LNCaP clone FGC (cell line): ENCODE results near the gene HAVCR2.

Source experiments
- DNase-seq: peaks from one replicate; pipeline ENCODE4 v3.0.0-alpha.2; 2011; ENCODE audit warnings: low read depth
- H3K4me3 ChIP-seq: 2 replicates; pipeline ENCODE4 v1.5.1; 2011; ENCODE audit warnings: mild to moderate bottlenecking, low read depth, low read length, control low read depth
- CTCF ChIP-seq: IDR thresholded peaks from 2 replicates; pipeline ENCODE4 v1.5.1; 2012; ENCODE audit warnings: mild to moderate bottlenecking; ENCODE audit not compliant: control insufficient read depth, insufficient read depth; ENCODE audit errors: extremely low read depth

HAVCR2 gene

GRCh38 chr5:157108976-157109375 is at the start of gene HAVCR2:
TSS of gene HAVCR2 (minus strand) at chr5:157109044. CDS start at chr5:157108983, 61 bp downstream.
- no peak for DNase-seq
- no peak within 1 kb of the TSS for H3K4me3 ChIP-seq
- no peak for TF ChIP-seq CTCF

- TF ChIP-seq CTCF = no peak
- H3K4me3 ChIP-seq = no peak overlapping the region
Measured at GRCh38 chr5:157157293-157157891, 48.5 kb upstream of the HAVCR2 start.

DNA sequence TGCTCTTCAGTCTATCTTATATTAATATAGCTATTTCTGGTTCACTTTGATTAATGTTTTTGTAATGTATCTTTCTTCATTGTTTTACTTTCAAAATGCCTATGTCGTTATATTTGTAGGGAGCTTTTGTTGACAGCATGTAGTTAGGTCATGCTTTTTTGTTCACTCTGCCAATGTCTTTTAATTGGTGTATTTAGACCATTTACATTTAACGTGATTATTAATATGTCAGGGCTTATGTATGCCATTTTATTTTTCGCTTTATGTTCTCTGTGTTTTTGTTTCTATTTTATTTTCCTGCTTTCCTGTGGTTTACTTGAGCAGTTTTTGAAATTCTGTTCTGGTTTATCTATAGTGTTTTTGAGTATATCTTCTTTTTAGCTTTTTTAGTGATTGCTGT is 46.5 kb upstream of the HAVCR2 start:
- no peak overlapping the region for H3K4me3 ChIP-seq
- DNase-seq = no peak

More at GRCh38 chr5:157157293-157157891, 48.5 kb upstream of the HAVCR2 start:
- DNase-seq = no peak

GRCh38 chr5:157150995-157151394 is 42.2 kb upstream of the HAVCR2 start:
- no peak overlapping the region for H3K4me3 ChIP-seq
- TF ChIP-seq CTCF = no peak
- no peak for DNase-seq

More for the DNA sequence above, 46.5 kb upstream of the HAVCR2 start:
- no peak for TF ChIP-seq CTCF

DNA sequence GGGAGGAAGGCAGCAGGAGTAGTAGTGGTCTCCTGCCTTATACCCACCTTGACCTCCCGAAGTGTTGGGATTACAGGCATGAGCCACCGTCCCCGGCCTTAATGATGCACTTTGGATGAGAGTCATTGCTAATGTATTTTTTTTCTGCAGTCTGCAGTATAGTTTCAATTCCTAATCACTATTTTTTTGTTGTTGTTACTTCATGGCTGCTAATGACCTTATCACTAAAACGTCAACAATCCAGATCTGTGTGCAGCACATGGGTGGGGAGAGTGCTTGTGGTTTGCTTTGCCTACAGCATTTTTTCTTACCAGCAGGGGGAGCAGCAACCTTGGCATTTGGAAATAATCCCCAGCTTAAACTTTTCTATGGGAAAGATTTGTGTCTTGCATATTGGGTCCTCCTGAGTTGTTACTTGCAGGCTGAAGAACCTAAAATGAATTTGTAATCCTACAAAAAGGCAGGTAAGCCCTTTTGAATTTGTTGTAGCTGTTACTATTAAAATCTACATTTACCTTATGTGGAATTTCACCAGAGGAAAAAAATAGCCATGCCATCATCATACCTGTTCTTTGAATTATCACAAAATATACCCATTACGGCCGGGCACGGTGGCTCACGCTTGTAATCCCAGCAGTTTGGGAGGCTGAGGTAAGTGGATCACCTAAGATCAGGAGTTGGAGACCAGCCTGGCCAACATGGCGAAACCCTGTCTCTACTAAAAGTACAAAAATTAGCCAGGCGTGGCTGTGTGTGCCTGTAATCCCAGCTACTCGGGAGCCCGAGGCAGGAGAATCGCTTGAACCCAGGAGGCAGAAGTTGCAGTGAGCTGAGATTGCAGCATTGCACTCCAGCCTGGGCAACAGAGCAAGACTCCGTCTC is 40.1 kb upstream of the HAVCR2 start:
- TF ChIP-seq CTCF = peak; percentile 88

GRCh38 chr5:157143127-157143971 is 34.5 kb upstream of the HAVCR2 start:
- H3K4me3 ChIP-seq = peak overlapping the region; percentile 87
- DNase-seq = no peak
- no peak for TF ChIP-seq CTCF

More for the DNA sequence above, 40.1 kb upstream of the HAVCR2 start:
- H3K4me3 ChIP-seq = no peak overlapping the region
- DNase-seq = no peak
